Measurements from ENCODE around the gene GHSR.

Gene GHSR

DNA sequence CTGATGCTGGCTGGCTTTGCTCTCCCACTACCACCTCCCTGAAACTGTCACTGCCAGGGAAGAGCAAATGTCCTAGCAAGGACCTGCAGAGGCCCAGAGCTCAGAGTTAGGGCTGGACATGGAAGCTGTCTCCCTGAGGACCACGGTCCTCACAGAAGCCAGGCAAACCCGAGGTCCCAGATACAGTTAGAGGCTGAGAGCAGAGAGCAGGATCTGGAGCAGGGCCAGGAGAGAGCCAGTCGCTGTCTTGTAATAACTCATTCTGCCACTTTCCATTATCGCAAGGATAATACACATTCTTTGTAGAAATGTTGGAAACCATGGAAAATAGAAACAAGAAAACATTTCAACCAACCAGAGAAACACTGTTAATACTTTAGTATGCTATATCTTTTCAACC, 10.1 kb downstream of the GHSR start:
- DNase-seq (ENCODE audit: low spot score): no peak

- DNase-seq (ENCODE audit: low spot score): no peak
These were observed 10.5 kb downstream of the GHSR start for GRCh38 chr3:172437713-172438112.

DNA sequence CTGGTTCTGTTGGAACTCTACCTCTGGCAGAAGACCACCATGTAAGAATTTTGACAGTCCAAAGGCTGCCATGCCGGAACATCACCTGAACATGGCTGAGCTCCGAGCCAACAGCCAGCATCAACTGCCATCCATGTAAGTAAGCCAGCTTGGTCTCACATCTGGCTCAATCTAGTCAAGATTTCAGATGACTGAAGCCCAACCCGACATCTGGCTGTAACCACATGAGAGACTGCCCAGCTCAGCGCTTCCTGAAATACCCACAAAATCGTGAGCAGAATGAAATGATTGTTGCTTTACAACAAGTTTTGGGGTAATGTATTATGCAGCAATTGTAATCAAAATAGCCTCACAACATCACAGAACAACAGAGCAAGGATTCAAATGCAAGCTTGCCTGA, 32.9 kb downstream of the GHSR start:
- DNase-seq (ENCODE audit: low spot score): no peak

GRCh38 chr3:172411478-172411947, 36.7 kb downstream of the GHSR start:
- no peak for DNase-seq (ENCODE audit: low spot score)

DNA sequence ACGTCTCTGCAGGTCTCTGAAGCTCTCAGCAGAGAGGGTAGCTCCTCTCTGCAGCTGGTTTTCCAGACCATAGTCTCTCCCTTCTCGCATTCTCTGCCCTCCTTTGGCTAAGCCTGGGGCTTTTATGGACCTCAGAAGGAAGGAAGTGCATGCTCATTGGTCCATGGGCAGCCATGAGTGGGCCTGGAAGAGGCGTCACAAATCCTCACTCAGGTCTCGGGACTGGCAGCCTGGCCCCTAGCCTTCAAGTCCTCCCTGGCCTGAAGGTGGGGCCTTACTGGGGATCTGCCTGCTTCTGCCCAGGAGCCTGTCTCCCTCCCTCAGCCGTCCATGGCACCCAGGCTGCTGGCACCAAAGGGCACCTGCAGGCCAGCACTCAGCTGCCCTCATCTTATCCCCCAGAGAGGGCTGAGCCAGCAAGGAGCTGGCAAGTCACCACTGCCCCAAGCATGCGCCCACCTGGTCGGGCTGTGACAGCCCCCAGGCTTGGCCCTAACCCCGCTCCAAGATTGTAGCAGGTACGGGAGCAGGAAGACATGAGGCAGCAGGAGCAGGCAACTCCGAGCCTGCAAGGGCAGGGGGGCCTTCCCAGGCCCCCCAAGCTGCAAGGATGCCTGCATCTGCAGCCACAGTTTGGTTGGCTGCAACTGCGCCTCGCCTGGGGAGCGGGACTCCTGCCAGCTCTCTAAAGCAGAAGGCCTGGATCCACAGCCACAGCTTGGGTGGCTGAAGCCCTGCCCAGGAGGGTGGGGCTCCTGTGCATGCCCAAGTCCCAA, 37.4 kb downstream of the GHSR start:
- DNase-seq (ENCODE audit: low spot score): no peak

- no peak for DNase-seq (ENCODE audit: low spot score)
These were observed 40.4 kb downstream of the GHSR start for GRCh38 chr3:172407872-172408271.

DNA sequence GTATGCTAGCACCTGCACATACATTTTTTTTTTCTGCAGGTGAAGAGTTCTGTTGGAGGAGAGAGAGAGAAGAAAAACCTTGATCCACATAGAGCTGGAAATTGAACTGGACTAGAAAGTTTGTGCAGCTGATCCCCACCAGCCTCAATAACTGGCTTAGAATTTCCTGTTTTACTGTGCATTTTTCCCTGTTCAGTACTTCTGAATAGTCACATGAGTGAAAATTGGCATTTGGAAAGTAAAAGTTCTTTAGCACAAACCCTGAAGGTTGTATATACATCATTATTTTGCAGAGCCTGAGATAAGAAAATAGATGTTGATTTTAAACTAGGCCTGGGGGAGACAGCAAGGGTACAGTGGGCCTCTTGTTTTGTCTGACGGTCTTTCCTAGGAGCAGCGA, 42.3 kb downstream of the GHSR start:
- no peak for DNase-seq (ENCODE audit: low spot score)

- DNase-seq (ENCODE audit: low spot score): no peak
These were observed 43.9 kb downstream of the GHSR start for GRCh38 chr3:172404237-172404962.

- DNase-seq (ENCODE audit: low spot score): no peak
These were observed 45.2 kb downstream of the GHSR start for GRCh38 chr3:172402892-172403643.

DNA sequence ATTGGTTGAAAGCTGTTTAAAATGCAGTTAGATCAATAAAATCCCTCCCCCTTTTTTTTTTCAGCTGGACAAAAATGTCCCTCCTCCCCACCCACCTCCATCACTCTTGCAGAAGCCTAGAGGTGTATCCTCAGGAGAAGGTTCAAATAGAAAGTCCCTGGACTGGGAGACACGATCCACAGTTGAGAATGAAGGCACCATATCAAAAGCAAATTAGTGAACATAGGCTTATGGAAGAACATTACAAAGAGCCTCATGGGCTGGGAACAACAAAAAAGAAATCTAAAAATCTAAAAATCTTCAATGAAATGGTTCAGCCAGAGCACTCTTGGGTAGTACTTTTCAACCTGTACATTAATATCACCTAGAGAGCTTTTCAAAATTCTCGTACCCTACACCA, 46.2 kb downstream of the GHSR start:
- no peak for DNase-seq (ENCODE audit: low spot score)

DNA sequence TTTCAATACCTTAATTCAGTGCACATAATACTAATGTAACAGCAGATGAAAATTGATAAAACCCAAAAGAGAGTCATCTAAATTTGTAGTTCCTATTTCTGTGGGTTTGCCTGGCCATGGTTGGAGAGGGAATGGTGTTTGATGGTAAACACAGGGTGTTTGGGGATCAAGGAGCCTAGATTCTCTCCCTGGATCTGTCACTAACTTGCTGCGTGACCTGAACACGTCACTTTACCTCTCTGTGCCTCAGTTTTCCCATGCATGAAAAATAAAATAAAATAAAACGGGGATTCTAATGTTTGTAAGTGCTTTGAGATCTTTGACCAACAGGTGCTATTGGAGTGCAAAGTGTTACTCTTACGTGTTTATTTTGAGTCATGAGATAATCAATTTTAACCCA, 49.8 kb downstream of the GHSR start:
- DNase-seq (ENCODE audit: low spot score): no peak

- DNase-seq (ENCODE audit: low spot score): no peak
These were observed 50.4 kb downstream of the GHSR start for GRCh38 chr3:172397716-172398405.

- no peak for DNase-seq (ENCODE audit: low spot score)
These were observed 51.9 kb downstream of the GHSR start for GRCh38 chr3:172396400-172396799.

DNA sequence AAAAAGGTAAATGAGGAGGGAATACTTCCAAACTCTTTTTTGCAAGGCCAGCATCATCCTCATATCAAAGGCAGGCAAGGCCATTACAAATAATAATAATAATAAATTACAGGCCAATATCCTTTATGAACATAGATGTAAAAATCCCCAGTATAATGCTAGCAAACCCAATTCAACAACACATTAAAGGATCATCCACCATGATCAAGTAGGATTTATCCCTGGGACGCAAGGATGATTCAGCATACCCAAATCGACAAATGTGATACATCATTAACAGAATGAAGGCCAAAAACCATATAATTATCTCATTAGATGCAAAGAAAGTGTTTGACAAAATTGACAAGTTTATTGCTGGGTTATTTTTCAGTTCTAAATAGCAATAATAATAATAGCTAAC, 53.6 kb downstream of the GHSR start:
- DNase-seq (ENCODE audit: low spot score): no peak

Measured in LoVo (cell line).